ENCODE data around the gene ZNF423.

DNA sequence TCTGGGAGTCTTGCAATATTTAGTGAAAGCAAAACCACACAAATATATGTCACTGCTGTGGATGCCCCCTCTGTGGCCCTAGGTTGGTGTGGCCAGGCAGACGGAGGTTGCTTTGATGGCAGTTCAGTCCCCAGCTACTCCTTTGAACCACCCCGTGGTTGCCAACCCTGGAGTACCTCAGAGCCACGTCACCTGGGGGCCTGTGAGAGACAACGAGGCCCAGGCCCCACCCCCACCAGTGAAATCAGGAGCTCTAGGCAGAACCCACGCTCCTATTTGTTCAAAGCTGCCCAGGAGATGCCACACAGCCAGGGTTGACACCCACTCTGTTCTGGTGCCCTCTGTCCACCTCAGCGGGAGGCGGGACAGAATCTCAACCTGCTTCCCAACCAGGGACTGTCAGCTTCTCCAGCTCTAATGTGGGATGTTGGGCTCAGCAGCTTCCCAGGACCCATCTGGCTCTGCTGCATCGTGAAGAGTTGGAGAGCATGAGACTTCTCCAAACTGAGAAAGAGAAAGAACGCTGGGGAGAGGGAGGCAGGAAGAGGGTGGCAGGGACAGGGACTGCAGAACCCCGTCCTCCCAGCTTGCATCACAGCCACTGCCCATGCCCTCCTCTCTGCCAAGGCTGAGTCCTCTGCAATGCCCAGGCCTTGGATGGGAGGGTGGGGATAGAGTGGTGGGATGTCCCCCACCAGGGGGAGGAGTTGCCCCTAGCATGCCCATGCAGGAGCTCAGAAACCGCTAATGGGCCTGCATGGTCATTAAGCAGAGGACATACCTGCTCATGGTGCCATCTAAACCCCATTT, 400.5 kb downstream of the ZNF423 start:
- no peak for TF ChIP-seq CTCF (IDR thresholded peaks at IDR 0.05)
- no peak for TF ChIP-seq POLR2A (IDR thresholded peaks at IDR 0.05)

All from right lobe of liver (tissue), 4 donors.